Gastrocnemius medialis (tissue), 4 donors: ENCODE results near the gene PRKCE.

Source experiments
- POLR2A ChIP-seq, 2 donors: fragments of 450-650 bp; IDR thresholded peaks; one replicate each; pipeline ENCODE4 v1.6.1; 2017; ENCODE audit warnings: antibody characterized with exemption in 2 of 2, mild to moderate bottlenecking in 2 of 2, moderate library complexity in 2 of 2
- TF ChIP-seq, protein P1 (sequence below), 5 experiments: fragments of 450-650 bp in 3 of 5; fragments of 200-600 bp in 2 of 5; sonication (generic) in 2 of 5; IDR thresholded peaks in 4 of 5; conservative IDR thresholded peaks in 1 of 5; 1 replicate in 4 of 5; 2 replicates in 1 of 5; pipeline ENCODE4 v1.5.1; 2016 to 2019; ENCODE audit warnings: antibody characterized with exemption in 5 of 5, mild to moderate bottlenecking in 3 of 5, moderate library complexity in 3 of 5

DNA sequence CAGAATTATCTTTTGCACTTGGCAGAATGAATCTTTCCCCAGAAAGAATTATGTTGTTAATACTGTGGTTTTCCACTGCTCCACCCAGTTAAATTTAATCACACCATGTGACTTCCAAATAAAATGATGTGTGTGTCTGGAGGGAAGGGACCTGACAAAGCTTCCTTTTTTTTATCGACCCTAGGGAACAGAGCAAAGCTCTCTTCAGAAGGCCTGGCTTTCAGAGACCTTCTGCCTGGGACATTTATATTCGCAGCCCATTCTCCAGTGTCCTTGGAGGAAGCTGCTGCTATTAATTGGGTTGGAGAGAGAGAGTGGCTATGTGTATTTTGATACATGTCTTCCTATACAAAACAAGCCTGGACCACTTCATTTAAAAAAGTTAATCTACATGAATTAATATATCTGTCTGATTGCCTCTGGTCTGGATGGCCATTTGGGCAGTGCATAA is 233.7 kb downstream of the PRKCE start:
- TF ChIP-seq, protein P1, sequence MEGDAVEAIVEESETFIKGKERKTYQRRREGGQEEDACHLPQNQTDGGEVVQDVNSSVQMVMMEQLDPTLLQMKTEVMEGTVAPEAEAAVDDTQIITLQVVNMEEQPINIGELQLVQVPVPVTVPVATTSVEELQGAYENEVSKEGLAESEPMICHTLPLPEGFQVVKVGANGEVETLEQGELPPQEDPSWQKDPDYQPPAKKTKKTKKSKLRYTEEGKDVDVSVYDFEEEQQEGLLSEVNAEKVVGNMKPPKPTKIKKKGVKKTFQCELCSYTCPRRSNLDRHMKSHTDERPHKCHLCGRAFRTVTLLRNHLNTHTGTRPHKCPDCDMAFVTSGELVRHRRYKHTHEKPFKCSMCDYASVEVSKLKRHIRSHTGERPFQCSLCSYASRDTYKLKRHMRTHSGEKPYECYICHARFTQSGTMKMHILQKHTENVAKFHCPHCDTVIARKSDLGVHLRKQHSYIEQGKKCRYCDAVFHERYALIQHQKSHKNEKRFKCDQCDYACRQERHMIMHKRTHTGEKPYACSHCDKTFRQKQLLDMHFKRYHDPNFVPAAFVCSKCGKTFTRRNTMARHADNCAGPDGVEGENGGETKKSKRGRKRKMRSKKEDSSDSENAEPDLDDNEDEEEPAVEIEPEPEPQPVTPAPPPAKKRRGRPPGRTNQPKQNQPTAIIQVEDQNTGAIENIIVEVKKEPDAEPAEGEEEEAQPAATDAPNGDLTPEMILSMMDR (IDR thresholded peaks at IDR 0.05 in 4 of 5, conservative IDR thresholded peaks at IDR 0.05 in 1 of 5) = no peak
- TF ChIP-seq POLR2A (IDR thresholded peaks at IDR 0.05) = no peak
